Adrenal gland (tissue), 12 donors: ENCODE data around the gene VPS35L. TPM values are rescaled to one million over a fixed set of nuclear protein-coding genes. Genes with fewer than 3 reads are reported as not detected.

ENCODE experiments used
- DNase-seq, 7 donors: peaks; one replicate each; pipeline ENCODE4 v3.0.0-alpha.2; 2019 to 2020
- H3K27ac ChIP-seq, 5 donors: fragments of 200-600 bp; sonication (generic) in 4 of 5; 1 replicate in 3 of 5; 2 replicates in 2 of 5; pipeline versions ENCODE4 v1.5.1 to v1.8.0; 2016 to 2020; ENCODE audit warnings: mild to moderate bottlenecking in 1 of 5
- H3K27me3 ChIP-seq: fragments of 200-600 bp; 2 replicates; pipeline ENCODE4 v1.8.0; 2021
- H3K36me3 ChIP-seq, 2 donors: fragments of 200-600 bp; replicated peaks in 1 of 2; 1 replicate in 1 of 2; 2 replicates in 1 of 2; pipeline versions ENCODE4 v1.5.1 to v1.8.0; 2018 to 2022
- H3K4me1 ChIP-seq, 2 donors: fragments of 200-600 bp; replicated peaks in 1 of 2; 1 replicate in 1 of 2; 2 replicates in 1 of 2; pipeline versions ENCODE4 v1.5.1 to v1.8.0; 2018 to 2021
- H3K4me3 ChIP-seq, 4 donors: fragments of 200-600 bp; sonication (generic) in 3 of 4; one replicate each; pipeline ENCODE4 v1.5.1; 2016 to 2018
- H3K9me3 ChIP-seq, 3 donors: fragments of 200-600 bp; sonication (generic) in 1 of 3; replicated peaks in 1 of 3; 1 replicate in 2 of 3; 2 replicates in 1 of 3; pipeline versions ENCODE4 v1.5.1 to v1.8.0; 2016 to 2021
- POLR2A ChIP-seq, 2 donors: fragments of 450-650 bp; IDR thresholded peaks; one replicate each; pipeline ENCODE4 v1.6.1; 2017; ENCODE audit warnings: antibody characterized with exemption in 2 of 2, mild to moderate bottlenecking in 2 of 2, moderate library complexity in 1 of 2
- WGBS, 4 donors: extraction: QIAGEN DNeasy Blood & Tissue Kit in 2 of 4; methylation state at CpG; one replicate each; pipeline versions ENCODE4 v1.1.5 to v1.1.7; 2013 to 2017; 5-methylcytosine and 5-hydroxymethylcytosine counted together
- intact Hi-C, 2 donors: fragments of 100-400 bp; cut with DNase I; formaldehyde crosslinking; loops; one replicate each; pipeline versions ENCODE4 v1.14.1 to v1.15.0; 2022 to 2023
- polyA plus RNA-seq, 3 donors: library from polyadenylated mRNA; stranded (reverse); fragments of 200-250 nt in 2 of 3; fragments of 350-450 nt in 1 of 3; fragmentation: Illumina TruSeq in 1 of 3; extraction: RNeasy Lipid Tissue Mini Kit (QIAGEN cat#74804) in 1 of 3; gene quantifications; one replicate each; pipeline ENCODE4 v1.2.3, GENCODE V29; 2013 to 2014
- total RNA-seq, 9 donors: library from RNA; depleted of rRNA in 4 of 9; stranded (reverse); fragments of >200 nt in 4 of 9; fragments of 120-200 nt in 1 of 9; fragmentation: NEBNext Ultra II Directional in 1 of 9; extraction: Animal tissue kit (Norgen Biotek cat#: 25700) in 1 of 9; gene quantifications; one replicate each; pipeline versions ENCODE4 v1.1.0 to v1.2.4, GENCODE V29; 2013 to 2023
- TF ChIP-seq, protein P1 (sequence below), 6 experiments: fragments of 450-650 bp in 4 of 6; fragments of 200-600 bp in 2 of 6; sonication (generic) in 1 of 6; IDR thresholded peaks; 1 replicate in 5 of 6; 2 replicates in 1 of 6; pipeline versions ENCODE4 v1.5.1 to v1.8.0; 2016 to 2021; ENCODE audit warnings: antibody characterized with exemption in 6 of 6, mild to moderate bottlenecking in 2 of 6, moderate library complexity in 1 of 6
- donor health status: healthy with polysubstance abuse.
- donor health status: Bipolar disorder and iron deficiency.
- donor health status: DM: yes; HTN: yes; CAD: no.
- donor health status: DM: no; HTN: no; CAD: no.
- donor health status: DM: no; HTN: no; CAD: no.
- donor health status: DM: yes; HTN: yes; CAD: no.

The VPS35L gene
- total and polyA plus RNA-seq, 12 donors: 38.3 to 96.7 (median 66.9) TPM

DNA sequence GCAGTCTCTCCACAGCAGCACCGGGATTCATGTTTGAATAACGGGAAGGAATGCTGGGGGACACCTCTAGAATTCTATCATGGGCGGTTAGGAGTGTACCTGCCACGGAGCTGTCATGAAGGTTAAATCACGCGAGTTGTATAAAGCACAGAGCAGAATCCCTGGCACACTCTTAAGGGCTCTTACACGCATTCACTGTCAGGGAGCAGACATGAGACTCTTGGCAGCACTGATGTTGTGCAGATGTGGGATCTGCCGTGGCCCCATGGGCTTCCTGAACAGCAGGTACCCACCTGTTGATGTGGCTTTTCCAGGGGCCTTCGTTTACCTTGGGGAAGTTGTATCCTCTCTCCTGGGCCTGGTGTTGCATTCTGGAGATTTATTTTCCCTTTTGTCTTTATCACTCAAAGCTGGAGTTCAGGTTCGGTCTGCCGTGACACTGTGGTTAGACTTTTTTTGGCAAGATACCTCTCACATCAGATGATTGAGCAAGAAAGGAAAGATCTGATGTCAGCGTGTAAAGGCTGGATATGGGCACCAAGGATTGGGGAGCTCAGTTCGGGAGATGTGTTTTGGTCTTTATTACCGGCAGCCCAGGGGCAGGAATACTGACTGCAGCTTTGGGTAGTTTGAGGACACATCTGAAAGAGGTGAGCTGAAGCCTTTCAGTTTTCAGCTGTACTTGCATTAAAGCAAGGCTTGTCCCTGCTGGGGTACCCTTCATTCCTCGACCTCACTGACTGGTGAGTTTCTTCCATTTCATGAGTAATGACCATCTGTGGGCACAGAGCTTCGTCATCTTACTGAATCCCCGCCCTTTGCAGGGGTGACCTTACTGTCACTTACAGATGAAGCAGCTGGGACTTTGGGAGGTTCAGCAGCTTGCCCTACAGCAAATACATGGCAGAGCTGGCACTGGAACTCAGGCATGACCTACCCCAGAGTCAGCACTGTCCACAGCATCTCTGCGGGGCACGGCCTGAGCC, 143.3 kb downstream of the VPS35L start:
- peak in 6 of 7 donors; percentile 50 to 70 (median 57) for DNase-seq
- Histone ChIP-seq H3K27ac (peak overlapping the region in 3 of 5 donors; percentile 58 to 81 (median 67)), H3K9me3 (no peaks in the 10 kb centered on the region), H3K4me3 (no peak overlapping the region), H3K4me1 (peaks cover 47 to 55% of the 10 kb centered on the region in 2 donors), H3K27me3 (no peaks in the 10 kb centered on the region), H3K36me3 (peaks cover 0 to 18% of the 10 kb centered on the region in 2 donors)
- intact Hi-C loops: no loop called here
- TF ChIP-seq, protein P1, sequence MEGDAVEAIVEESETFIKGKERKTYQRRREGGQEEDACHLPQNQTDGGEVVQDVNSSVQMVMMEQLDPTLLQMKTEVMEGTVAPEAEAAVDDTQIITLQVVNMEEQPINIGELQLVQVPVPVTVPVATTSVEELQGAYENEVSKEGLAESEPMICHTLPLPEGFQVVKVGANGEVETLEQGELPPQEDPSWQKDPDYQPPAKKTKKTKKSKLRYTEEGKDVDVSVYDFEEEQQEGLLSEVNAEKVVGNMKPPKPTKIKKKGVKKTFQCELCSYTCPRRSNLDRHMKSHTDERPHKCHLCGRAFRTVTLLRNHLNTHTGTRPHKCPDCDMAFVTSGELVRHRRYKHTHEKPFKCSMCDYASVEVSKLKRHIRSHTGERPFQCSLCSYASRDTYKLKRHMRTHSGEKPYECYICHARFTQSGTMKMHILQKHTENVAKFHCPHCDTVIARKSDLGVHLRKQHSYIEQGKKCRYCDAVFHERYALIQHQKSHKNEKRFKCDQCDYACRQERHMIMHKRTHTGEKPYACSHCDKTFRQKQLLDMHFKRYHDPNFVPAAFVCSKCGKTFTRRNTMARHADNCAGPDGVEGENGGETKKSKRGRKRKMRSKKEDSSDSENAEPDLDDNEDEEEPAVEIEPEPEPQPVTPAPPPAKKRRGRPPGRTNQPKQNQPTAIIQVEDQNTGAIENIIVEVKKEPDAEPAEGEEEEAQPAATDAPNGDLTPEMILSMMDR (IDR thresholded peaks at IDR 0.05): no peak
- TF ChIP-seq POLR2A (IDR thresholded peaks at IDR 0.05): peak in 1 of 2 donors; percentile 14
- WGBS, 4 donors: 73 to 84% (median 75%) methylated on average over 19 of the region's 19 CpGs

GRCh38 chr16:19699472-19699871, 144.0 kb downstream of the VPS35L start:
- peaks cover 54 to 62% of the 10 kb centered on the region in 2 donors for H3K4me1 ChIP-seq
- no peaks in the 10 kb centered on the region for H3K27me3 ChIP-seq
- whole genome bisulfite sequencing, 4 donors: 94 to 96% (median 95%) methylated on average over 7 to 8 of the region's 8 CpGs
- no peak for TF ChIP-seq POLR2A (IDR thresholded peaks at IDR 0.05)
- TF ChIP-seq, protein P1 (IDR thresholded peaks at IDR 0.05): no peak
- no peak for DNase-seq
- peaks cover 0 to 21% of the 10 kb centered on the region in 2 donors for H3K36me3 ChIP-seq
- peak overlapping the region in 4 of 5 donors; percentile 41 to 81 (median 62) for H3K27ac ChIP-seq
- H3K4me3 ChIP-seq: no peak overlapping the region
- no peaks in the 10 kb centered on the region for H3K9me3 ChIP-seq
- intact Hi-C loops: no loop called here

DNA sequence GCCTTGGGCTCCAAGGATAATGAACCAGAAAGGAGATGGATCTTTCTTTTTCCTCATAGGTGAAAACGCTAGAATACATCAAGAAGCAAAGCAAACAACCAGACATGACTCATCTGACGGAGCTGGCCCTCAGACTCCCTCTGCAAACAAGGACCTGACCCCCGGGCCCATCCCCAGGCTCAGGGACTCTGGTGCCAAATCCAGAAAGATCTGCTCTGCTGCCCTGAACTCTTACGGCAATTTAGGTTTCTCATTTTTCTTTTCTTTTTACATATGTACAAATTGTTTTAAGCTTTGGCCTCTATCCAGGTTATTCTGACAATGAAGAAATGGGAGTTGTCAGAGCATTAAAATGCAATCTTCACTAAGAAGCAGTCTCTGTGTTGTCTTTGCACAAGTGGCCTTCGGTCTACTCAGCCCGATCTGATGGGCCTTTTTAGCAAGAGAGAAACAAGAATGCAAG, 144.8 kb downstream of the VPS35L start:
- peak in 6 of 7 donors; percentile 44 to 68 (median 64) for DNase-seq
- Histone ChIP-seq H3K27ac (peak overlapping the region in 4 of 5 donors; percentile 41 to 81 (median 62)), H3K27me3 (no peaks in the 10 kb centered on the region), H3K4me3 (no peak overlapping the region), H3K9me3 (no peaks in the 10 kb centered on the region), H3K4me1 (peaks cover 57 to 65% of the 10 kb centered on the region in 2 donors), H3K36me3 (peaks cover 0 to 29% of the 10 kb centered on the region in 2 donors)
- TF ChIP-seq POLR2A (IDR thresholded peaks at IDR 0.05): no peak
- intact Hi-C loops: no loop called here
- WGBS, 4 donors: 19 to 29% (median 26%) methylated on average over 6 of the region's 6 CpGs

DNA sequence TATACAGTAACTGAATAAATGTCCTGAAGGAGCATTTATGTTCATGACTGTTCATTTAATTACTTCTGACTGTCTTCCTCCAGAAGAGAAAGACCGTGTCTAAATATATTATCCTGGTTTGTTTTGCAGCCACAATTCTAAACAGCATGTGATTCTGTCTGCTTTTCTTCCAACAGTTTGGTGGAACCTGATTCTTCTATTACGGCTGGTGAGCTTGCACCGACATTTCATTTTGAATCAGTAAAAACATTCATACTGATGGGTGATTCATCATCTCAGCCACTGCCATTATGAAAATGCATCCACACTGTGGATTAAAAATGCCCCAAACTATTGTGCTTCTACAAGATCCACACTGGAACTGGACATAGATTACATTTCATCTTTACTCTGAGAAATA, 145.6 kb downstream of the VPS35L start:
- intact Hi-C loops: no loop called here
- peaks cover 54 to 60% of the 10 kb centered on the region in 2 donors for H3K4me1 ChIP-seq
- peaks cover 0 to 32% of the 10 kb centered on the region in 2 donors for H3K36me3 ChIP-seq
- H3K27me3 ChIP-seq: no peaks in the 10 kb centered on the region
- DNase-seq: no peak
- peak overlapping the region in 3 of 5 donors; percentile 58 to 81 (median 67) for H3K27ac ChIP-seq
- WGBS, 4 donors: 53 to 76% (median 64%) methylated on average over 3 of the region's 3 CpGs
- H3K4me3 ChIP-seq: no peak overlapping the region
- H3K9me3 ChIP-seq: no peaks in the 10 kb centered on the region
- TF ChIP-seq, protein P1 (IDR thresholded peaks at IDR 0.05): no peak
- no peak for TF ChIP-seq POLR2A (IDR thresholded peaks at IDR 0.05)
